Neural cell (in vitro differentiated cells): ENCODE measurements around the gene AK5. TPM values are rescaled to one million over a fixed set of nuclear protein-coding genes. Genes with fewer than 3 reads are reported as not detected.

Experiments
- H2AFZ ChIP-seq: fragments of 200-600, 300-800 bp; sonication (generic), shearing (Covaris generic); 2 replicates; pipeline ENCODE4 v1.6.0; 2014; ENCODE audit warnings: low read depth, mild to moderate bottlenecking, antibody characterized with exemption, low read length, moderate library complexity
- H3F3A ChIP-seq: fragments of 200-600 bp; shearing (Covaris generic); 2 replicates; pipeline ENCODE4 v1.6.1; 2016; ENCODE audit warnings: mild to moderate bottlenecking, moderate library complexity, mixed read lengths, antibody characterized with exemption, low read length; ENCODE audit not compliant: insufficient read depth, poor library complexity, severe bottlenecking
- H3K27ac ChIP-seq: fragments of 200-600, 300-800 bp; sonication (generic), shearing (Covaris generic); 2 replicates; pipeline ENCODE4 v1.5.1; 2014; ENCODE audit warnings: mild to moderate bottlenecking, low read length, moderate library complexity
- H3K27me3 ChIP-seq: fragments of 300-800, 200-600 bp; sonication (generic), shearing (Covaris generic); 2 replicates; pipeline ENCODE4 v1.6.0; 2014; ENCODE audit warnings: mild to moderate bottlenecking, low read depth, low read length, moderate library complexity; ENCODE audit not compliant: insufficient read depth
- H3K36me3 ChIP-seq: fragments of 300-800, 200-600 bp; sonication (generic), shearing (Covaris generic); 2 replicates; pipeline ENCODE4 v1.5.1; 2014; ENCODE audit warnings: mild to moderate bottlenecking, antibody characterized with exemption, low read length, moderate library complexity; ENCODE audit not compliant: insufficient read depth
- H3K4me2 ChIP-seq: fragments of 300-800, 200-600 bp; sonication (generic), shearing (Covaris generic); 2 replicates; pipeline ENCODE4 v1.6.0; 2014; ENCODE audit warnings: mild to moderate bottlenecking, low read length
- H3K4me3 ChIP-seq: fragments of 300-800, 200-600 bp; sonication (generic), shearing (Covaris generic); 2 replicates; pipeline ENCODE4 v1.5.1; 2014; ENCODE audit warnings: mild to moderate bottlenecking, low read length, moderate library complexity
- H3K79me2 ChIP-seq: fragments of 200-600 bp; shearing (Covaris generic); replicated peaks from 2 replicates; pipeline ENCODE4 v1.6.0; 2014; ENCODE audit warnings: mild to moderate bottlenecking, low read length, moderate library complexity; ENCODE audit not compliant: insufficient read depth
- H3K9ac ChIP-seq: fragments of 300-800, 200-600 bp; sonication (generic), shearing (Covaris generic); 2 replicates; pipeline ENCODE4 v1.6.1; 2016; ENCODE audit warnings: mild to moderate bottlenecking, low read length, mixed read lengths
- H3K9me2 ChIP-seq: fragments of 200-600 bp; shearing (Covaris generic); 2 replicates; pipeline ENCODE4 v1.6.1; 2016; ENCODE audit warnings: mild to moderate bottlenecking, low read length, mixed read lengths; ENCODE audit not compliant: insufficient read depth
- H3K9me3 ChIP-seq: fragments of 200-600, 300-800 bp; sonication (generic), shearing (Covaris generic); 2 replicates; pipeline ENCODE4 v1.6.1; 2016; ENCODE audit warnings: mild to moderate bottlenecking, mixed run types, low read length, moderate library complexity, mixed read lengths
- H4K20me1 ChIP-seq: fragments of 200-600 bp; shearing (Covaris generic); 2 replicates; pipeline ENCODE4 v1.6.1; 2016; ENCODE audit warnings: mild to moderate bottlenecking, mixed run types; ENCODE audit not compliant: insufficient read depth
- EP300 ChIP-seq: fragments of 450-650 bp; conservative IDR thresholded peaks from 2 replicates; pipeline ENCODE4 v1.6.1; 2014; ENCODE audit warnings: antibody characterized with exemption, mild to moderate bottlenecking, moderate library complexity; ENCODE audit not compliant: poor library complexity, severe bottlenecking
- EZH2 ChIP-seq: fragments of 200-600, 300-800 bp; shearing (Covaris generic), sonication (generic); IDR thresholded peaks from 2 replicates; pipeline ENCODE4 v1.6.1; 2014; ENCODE audit warnings: antibody characterized with exemption, low read length, borderline replicate concordance, mild to moderate bottlenecking; ENCODE audit not compliant: insufficient read depth, poor library complexity, severe bottlenecking
- MXI1 ChIP-seq: fragments of 450-650 bp; conservative IDR thresholded peaks from 2 replicates; pipeline ENCODE4 v1.6.1; 2014; ENCODE audit warnings: antibody characterized with exemption, mild to moderate bottlenecking; ENCODE audit not compliant: poor library complexity, severe bottlenecking
- POLR2AphosphoS5 ChIP-seq: IDR thresholded peaks from 2 replicates; pipeline ENCODE4 v1.6.1; 2012
- RAD21 ChIP-seq: fragments of 450-650 bp; conservative IDR thresholded peaks from 2 replicates; pipeline ENCODE4 v1.6.1; 2014; ENCODE audit warnings: antibody characterized with exemption, mild to moderate bottlenecking, moderate library complexity
- SMC3 ChIP-seq: fragments of 450-650 bp; conservative IDR thresholded peaks from 2 replicates; pipeline ENCODE4 v1.6.1; 2014; ENCODE audit warnings: antibody characterized with exemption, mild to moderate bottlenecking, moderate library complexity; ENCODE audit not compliant: poor library complexity
- TAF1 ChIP-seq: IDR thresholded peaks from 2 replicates; pipeline ENCODE4 v1.6.1; 2012; ENCODE audit warnings: low read depth
- polyA plus RNA-seq: library from polyadenylated mRNA; depleted of rRNA; stranded (reverse); fragments of >200 nt; gene quantifications from 2 replicates; pipeline ENCODE4 v1.2.3, GENCODE V29; 2014
- TF ChIP-seq, protein P1 (sequence below): IDR thresholded peaks from 2 replicates; pipeline ENCODE4 v1.6.1; 2012; ENCODE audit warnings: borderline replicate concordance
- TF ChIP-seq, protein P2 (sequence below): fragments of 450-650 bp; IDR thresholded peaks from 2 replicates; pipeline ENCODE4 v1.5.1; 2014; ENCODE audit warnings: antibody characterized with exemption, mild to moderate bottlenecking, moderate library complexity; ENCODE audit not compliant: poor library complexity, severe bottlenecking

AK5 gene
- polyA plus RNA-seq, 1 donor from 2014 or later, result 7.1 TPM

DNA sequence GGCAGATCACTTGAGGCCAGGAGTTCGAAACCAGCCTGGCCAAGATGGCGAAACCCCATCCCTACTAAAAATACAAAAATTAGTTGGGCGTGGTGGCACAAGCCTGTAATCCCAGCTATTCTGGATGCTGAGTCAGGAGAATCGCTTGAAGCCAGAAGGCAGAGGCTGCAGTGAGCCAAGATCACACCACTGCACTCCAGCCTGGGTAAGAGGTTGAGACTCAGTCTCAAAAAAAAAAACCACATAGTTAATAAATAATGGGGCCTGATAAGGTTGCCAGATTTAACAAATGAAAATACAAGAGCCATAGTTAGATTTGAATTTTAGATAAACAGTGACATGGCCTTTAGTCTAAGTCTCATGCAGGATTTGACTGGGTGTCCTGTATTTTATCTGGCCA lies 225.0 kb downstream of the AK5 start:
- Histone ChIP-seq H3K9ac (no peak overlapping the region), H3K4me2 (no peak overlapping the region), H3K9me2 (no peaks in the 10 kb centered on the region), H3K27me3 (no peaks in the 10 kb centered on the region), H4K20me1 (no peaks in the 10 kb centered on the region), H3K9me3 (no peaks in the 10 kb centered on the region), H2AFZ (no peak overlapping the region), H3K27ac (no peak overlapping the region), H3K36me3 (no peaks in the 10 kb centered on the region), H3F3A (no peaks in the 10 kb centered on the region), H3K4me3 (no peak overlapping the region), H3K79me2 (no peaks in the 10 kb centered on the region)
- TF ChIP-seq RAD21, result no peak
- no peak for TF ChIP-seq MXI1
- no peak for TF ChIP-seq EP300
- TF ChIP-seq TAF1, result no peak
- no peak for TF ChIP-seq POLR2AphosphoS5
- no peak for TF ChIP-seq SMC3
- TF ChIP-seq, protein P1, sequence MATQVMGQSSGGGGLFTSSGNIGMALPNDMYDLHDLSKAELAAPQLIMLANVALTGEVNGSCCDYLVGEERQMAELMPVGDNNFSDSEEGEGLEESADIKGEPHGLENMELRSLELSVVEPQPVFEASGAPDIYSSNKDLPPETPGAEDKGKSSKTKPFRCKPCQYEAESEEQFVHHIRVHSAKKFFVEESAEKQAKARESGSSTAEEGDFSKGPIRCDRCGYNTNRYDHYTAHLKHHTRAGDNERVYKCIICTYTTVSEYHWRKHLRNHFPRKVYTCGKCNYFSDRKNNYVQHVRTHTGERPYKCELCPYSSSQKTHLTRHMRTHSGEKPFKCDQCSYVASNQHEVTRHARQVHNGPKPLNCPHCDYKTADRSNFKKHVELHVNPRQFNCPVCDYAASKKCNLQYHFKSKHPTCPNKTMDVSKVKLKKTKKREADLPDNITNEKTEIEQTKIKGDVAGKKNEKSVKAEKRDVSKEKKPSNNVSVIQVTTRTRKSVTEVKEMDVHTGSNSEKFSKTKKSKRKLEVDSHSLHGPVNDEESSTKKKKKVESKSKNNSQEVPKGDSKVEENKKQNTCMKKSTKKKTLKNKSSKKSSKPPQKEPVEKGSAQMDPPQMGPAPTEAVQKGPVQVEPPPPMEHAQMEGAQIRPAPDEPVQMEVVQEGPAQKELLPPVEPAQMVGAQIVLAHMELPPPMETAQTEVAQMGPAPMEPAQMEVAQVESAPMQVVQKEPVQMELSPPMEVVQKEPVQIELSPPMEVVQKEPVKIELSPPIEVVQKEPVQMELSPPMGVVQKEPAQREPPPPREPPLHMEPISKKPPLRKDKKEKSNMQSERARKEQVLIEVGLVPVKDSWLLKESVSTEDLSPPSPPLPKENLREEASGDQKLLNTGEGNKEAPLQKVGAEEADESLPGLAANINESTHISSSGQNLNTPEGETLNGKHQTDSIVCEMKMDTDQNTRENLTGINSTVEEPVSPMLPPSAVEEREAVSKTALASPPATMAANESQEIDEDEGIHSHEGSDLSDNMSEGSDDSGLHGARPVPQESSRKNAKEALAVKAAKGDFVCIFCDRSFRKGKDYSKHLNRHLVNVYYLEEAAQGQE, result no peak
- TF ChIP-seq, protein P2, sequence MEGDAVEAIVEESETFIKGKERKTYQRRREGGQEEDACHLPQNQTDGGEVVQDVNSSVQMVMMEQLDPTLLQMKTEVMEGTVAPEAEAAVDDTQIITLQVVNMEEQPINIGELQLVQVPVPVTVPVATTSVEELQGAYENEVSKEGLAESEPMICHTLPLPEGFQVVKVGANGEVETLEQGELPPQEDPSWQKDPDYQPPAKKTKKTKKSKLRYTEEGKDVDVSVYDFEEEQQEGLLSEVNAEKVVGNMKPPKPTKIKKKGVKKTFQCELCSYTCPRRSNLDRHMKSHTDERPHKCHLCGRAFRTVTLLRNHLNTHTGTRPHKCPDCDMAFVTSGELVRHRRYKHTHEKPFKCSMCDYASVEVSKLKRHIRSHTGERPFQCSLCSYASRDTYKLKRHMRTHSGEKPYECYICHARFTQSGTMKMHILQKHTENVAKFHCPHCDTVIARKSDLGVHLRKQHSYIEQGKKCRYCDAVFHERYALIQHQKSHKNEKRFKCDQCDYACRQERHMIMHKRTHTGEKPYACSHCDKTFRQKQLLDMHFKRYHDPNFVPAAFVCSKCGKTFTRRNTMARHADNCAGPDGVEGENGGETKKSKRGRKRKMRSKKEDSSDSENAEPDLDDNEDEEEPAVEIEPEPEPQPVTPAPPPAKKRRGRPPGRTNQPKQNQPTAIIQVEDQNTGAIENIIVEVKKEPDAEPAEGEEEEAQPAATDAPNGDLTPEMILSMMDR, result no peak
- no peak for TF ChIP-seq EZH2

GRCh38 chr1:77509051-77509492 lies 227.3 kb downstream of the AK5 start:
- H3F3A ChIP-seq, result no peaks in the 10 kb centered on the region
- no peak overlapping the region for H3K4me2 ChIP-seq
- no peak for TF ChIP-seq EZH2
- TF ChIP-seq, protein P2, result no peak
- no peak for TF ChIP-seq TAF1
- TF ChIP-seq RAD21, result no peak
- no peaks in the 10 kb centered on the region for H3K27me3 ChIP-seq
- no peaks in the 10 kb centered on the region for H4K20me1 ChIP-seq
- H3K9me3 ChIP-seq, result no peaks in the 10 kb centered on the region
- H3K4me3 ChIP-seq, result no peak overlapping the region
- H3K27ac ChIP-seq, result no peak overlapping the region
- no peaks in the 10 kb centered on the region for H3K9me2 ChIP-seq
- no peak overlapping the region for H2AFZ ChIP-seq
- no peaks in the 10 kb centered on the region for H3K79me2 ChIP-seq
- H3K36me3 ChIP-seq, result no peaks in the 10 kb centered on the region
- no peak overlapping the region for H3K9ac ChIP-seq
